Pons (tissue), 1 donor: ENCODE results near the gene SCGB2B2.
A peak's percentile ranks its signal among the peaks of the same experiment; 100 is the strongest.
"Not testable (repeated sequence)": the region's sequence is repeated elsewhere in the genome, so short reads cannot be mapped to it uniquely, and the experiment has no call there.

ENCODE experiments used
- DNase-seq: peaks from one replicate; pipeline ENCODE4 v3.0.0-alpha.2; 2016; ENCODE audit warnings: low spot score

Gene SCGB2B2

DNA sequence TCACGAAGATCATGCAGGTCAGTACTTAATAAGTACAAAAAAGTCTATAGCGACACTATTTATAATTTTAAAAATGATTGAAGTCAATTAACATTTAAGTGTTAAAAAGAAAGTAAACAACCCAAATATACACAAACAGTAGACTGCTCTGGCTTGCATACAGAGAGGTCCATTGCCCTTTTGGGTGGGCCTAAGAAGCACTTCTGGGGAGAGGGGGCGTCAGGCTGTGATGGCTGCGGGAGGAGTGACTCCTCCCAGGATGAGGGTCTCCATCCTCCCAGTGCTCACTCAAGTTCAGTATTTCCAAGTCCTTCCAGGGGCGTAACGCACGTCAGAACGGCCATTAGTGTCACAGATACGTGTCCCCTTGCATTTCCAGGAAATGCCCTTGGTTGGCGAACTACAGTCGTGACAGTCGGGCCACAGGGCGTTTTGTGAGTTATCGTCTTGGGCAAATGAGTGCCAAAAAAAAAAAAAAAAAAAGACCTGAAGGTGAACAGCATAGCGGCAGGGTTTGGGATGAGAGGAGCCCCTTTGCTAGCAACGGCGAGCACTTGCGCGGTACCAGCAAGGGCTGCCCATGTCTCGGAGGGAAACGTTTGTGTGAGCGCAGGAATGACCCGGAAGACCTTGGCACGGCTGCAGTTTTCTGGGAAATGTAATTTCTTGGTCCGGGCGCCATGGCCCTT is at the start of gene SCGB2B2:
SCGB2B2 (minus strand) TSS at position 463 of the 689 bp plus-strand sequence. CDS start 82,596 bp downstream, outside the sequence.
- DNase-seq = no peak

DNA sequence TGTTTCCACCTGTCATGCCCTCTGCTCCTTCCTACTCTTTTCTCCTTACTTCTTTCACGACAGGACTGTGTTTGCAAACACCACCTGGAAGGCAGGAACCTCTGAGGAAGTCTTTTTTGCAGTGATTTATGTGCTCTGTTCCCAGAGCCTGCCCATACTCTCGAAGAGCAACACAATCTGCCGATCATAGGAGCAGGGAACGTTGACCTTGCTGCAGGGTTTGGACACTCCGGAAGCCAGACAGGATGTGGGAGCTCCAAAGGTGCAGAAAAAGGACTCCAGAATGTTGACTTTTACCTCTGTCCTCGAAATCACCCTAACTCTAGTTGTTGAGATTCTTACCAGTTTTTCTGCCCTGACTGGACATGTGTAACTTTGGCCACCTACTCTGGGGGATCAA is 48.4 kb upstream of the SCGB2B2 start:
- DNase-seq = no peak

- no peak for DNase-seq
Observed at GRCh38 chr19:34722353-34722752, 45.4 kb upstream of the SCGB2B2 start.

DNA sequence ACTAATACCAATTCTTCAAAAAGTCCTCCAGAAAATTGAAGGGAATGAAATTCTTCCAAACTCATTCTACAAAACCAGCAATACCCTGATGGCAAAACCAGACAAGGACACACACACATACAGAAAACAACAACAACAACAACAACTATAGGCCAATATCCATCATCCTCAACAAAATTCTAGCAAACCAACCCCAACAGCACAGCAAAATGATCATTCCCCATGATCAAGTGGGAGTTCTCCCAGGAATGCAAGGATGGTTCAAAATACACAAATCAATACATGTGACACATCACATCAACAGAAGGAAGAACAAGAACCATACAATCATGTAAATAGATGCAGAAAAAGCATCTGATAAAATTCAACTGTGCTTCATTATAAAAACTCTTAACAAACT is 38.4 kb upstream of the SCGB2B2 start:
- DNase-seq = no peak

DNA sequence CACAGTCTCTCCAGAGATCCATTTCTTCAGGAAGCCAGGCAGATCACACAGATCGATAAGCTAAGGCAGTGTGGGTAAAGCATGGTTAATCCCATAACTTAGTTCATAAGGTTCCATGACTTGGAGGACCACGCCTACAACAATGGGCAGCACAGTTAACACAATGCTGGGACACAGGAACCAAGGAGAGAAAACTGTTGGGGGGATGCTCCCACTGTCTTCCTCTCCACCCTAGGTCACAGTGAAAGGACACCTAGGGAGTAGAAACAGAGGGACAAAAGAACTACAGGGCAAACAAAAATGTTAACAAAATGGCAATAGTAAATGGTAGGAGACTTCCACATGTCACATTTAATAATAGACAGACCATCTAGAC is 36.3 kb upstream of the SCGB2B2 start:
- DNase-seq = no peak

DNA sequence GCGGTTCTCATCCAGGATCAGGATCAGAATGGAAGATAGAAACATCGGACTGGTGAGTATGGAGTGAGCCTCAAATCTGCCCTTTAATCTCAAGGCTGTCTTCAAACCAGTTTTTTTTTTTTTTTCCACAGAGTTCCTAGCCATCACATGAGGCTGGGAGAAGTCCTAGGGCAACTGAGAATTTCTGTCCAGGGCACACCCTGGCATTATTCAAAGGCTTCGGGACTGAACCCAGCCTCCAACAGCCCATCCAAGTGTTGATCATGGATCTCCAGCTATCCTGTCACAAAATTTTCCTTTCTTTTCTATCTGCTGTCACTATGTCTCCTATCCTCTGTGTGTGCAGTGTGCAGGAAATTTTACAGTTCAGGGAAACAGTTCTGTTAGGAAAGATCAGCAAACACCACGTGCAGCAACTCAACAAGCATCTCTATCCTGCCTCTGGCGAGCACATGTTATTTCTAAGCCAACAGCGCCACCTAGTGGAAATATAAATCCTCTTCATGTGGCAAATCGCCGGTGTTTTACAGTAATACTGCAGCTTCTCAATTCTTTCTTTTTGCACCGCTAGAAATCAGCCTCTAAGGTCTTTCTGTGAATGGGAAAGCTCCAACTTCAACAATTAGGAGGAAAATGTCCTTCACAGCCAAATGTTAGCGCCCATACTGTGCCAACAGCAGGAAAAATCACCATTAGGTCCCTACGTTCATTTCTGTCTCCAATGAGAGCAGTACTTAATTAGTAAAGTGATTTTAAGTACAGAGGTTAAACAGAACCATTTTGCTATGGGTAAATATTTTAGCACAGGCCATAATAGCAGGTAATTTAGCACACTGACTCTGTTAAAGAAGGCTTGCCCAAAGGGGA is 35.7 kb upstream of the SCGB2B2 start:
- peak; percentile 83 for DNase-seq

DNA sequence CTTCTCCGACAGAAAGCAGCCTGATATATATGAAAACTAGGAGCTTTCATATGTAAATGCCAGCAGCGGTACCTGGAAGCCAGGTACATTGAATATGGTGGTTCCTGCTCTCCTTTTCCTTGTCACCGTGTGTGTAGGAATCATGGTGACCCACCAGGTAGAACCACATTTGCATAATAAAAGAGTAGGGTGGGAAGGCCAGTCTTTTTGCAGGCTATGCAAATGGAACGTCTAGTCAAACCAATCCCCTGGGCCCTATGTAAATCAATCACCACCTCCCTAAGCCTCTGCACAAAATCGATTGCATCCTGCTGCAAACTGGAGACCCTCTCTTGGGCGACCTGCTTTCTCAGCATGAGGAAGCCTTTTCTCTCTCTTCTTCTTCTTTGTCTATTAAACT is 34.9 kb upstream of the SCGB2B2 start:
- DNase-seq = no peak

DNA sequence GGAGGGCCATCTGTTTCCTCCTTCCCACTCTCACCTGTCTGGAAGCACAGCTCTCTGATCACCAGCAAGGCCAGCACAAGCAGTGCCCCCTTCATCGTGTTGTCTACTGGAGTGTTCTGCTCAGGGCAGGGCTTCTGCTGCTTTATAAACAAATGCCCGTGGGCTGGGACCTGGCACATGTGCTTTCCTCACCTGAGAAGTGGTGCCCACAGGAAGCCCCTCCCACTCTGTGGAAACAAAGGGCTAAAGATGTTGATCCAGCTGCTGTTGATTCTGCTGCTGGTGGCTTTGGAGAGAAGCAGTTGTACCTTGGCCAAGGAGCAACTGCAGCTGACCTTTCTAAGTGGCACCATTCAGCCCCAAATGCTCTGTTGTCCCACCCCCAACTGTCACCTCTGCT is 30.7 kb upstream of the SCGB2B2 start:
- no peak for DNase-seq

- no peak for DNase-seq
Observed at GRCh38 chr19:34692549-34692948, 15.6 kb upstream of the SCGB2B2 start.

DNA sequence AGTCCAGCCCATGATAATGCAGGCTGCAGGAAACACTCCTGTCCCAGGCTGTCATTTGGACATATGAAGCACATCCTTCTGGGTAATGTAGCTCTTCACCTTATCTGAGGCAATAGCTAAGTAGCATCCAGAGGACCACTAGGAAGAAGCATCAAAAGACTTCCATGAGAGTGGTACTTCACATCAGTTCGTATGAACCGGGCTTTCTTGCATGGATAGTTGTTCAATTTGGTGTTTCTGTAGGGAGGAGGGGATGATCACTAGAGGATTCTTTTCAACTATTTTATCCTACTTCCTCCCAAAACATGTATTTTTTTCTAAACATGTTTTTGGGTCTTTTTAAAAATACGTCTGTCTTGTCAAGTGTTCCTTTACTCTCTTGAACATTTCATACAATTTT is 13.4 kb upstream of the SCGB2B2 start:
- no peak for DNase-seq

DNA sequence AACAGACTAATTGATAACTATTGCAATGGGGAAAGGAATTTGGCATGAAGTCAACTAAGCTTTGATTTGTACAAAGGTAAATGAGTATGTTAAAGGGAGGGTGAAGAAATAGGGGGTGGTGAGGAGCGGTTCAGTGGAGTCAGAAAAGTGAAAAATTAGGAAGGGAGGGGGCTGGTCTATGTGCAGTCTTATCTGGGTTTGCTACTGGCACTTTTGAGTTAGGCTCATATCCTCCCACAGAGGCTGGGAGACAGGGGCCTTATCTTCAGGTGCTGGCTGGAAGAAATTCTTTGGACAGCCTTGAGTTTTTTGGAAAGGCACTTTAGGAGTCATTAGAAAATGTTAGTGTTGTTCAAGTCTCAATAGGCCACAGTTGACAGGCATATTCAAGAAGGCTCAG is 11.6 kb upstream of the SCGB2B2 start:
- no peak for DNase-seq

DNA sequence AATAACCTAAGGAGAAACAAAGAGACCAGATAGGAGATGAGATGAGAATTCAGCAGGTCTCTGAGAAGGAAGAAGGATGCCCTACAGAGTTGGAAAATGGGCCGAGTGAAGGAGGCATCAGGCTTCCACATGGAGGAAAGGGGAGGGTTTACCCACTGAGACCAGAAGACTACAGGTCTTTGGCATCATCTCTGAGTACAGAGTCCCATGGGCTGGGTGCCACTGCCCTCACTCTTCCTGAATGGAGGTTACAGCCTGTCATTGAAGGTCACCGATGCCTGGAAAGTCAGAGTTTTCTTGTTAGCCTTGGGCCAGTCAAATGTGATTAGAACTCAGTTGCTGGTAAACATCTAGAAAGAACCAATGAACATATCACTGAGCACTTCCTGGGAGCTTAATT is 10.4 kb upstream of the SCGB2B2 start:
- DNase-seq = no peak

- DNase-seq = no peak
Observed at GRCh38 chr19:34686455-34686854, 9.5 kb upstream of the SCGB2B2 start.

- not testable (repeated sequence) for DNase-seq
Observed at GRCh38 chr19:34685266-34685665, 8.3 kb upstream of the SCGB2B2 start.

- no peak for DNase-seq
Observed at GRCh38 chr19:34681478-34681877, 4.5 kb upstream of the SCGB2B2 start.

DNA sequence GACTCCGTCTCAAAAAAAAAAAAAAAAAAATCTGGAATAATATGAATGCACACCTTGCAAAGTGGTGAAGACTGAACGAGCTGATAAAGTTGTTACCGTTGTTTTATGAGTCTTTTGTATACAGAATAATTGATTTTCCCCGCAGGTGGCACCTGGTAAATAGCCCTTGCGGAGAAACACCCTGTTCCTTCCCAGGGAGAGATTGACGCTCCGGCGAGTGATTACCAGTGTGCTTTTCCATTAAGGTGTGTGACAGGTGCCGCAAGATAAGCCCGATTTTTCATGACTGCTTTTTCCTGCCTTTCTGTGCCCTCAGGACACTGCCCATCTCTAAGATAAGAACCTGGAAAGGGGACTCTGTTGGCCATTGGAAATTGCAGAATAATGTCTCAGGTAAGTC is 1.5 kb upstream of the SCGB2B2 start:
- no peak for DNase-seq

- DNase-seq = no peak
Observed at GRCh38 chr19:34678085-34678412, 1.1 kb upstream of the SCGB2B2 start.

DNA sequence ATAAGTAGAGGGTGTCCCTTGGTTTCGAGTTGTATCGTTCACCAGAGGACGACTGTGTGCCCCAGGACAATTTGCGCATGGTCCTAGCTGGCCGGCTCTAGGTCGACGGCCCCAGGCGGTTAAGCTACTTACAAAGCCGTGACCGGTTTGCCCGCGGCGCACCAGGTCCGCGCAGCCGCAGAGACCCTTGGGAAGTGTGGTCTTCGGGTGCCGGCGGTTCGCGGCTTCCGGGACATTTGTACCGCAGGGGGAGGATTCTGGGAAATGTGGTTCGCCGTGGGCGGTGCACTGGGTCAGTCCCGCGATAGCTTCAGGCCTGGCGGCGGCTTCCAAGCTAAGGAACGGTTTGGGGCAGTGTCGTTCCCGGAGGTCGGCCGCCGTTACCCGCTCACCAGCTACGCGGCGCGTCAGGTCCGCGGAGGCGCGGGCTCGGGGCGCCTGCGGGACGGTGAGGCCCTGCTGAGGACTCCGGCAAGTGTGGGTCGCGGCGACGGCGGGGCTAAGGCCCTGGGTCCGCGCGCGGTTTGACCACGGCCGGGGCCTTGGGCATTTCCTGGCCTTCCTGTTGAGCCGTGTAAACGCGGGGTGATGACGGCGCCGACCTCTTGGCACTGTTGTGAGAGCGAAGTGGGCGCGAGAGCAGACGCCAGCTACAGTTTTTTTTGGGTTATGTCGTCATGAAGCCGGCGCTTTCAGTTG is 576 bp upstream of the SCGB2B2 start, which contains the start of gene ZNF302:
ZNF302 (plus strand) TSS at position 293 of the 699 bp plus-strand sequence. CDS start 1,127 bp downstream, outside the sequence.
- peak; percentile 96 for DNase-seq

DNA sequence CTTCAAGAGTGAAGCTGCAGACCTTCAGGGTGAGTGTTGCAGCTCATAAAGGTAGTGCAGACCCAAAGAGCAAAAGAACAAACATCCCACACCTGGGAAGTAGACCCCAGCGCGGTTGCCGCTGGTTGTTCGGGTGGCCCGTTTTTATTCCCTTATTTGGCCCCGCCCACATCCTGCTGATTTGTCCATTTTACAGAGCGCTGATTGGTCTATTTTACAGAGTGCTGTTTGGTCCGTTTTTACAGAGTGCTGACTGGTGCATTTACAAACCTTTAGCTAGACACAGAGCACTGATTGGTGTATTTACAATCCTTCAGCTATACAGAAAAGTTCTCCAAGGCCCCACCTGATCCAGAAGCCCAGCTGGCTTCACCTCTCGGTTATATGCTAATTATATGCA is 1.0 kb downstream of the SCGB2B2 start:
- no peak for DNase-seq

DNA sequence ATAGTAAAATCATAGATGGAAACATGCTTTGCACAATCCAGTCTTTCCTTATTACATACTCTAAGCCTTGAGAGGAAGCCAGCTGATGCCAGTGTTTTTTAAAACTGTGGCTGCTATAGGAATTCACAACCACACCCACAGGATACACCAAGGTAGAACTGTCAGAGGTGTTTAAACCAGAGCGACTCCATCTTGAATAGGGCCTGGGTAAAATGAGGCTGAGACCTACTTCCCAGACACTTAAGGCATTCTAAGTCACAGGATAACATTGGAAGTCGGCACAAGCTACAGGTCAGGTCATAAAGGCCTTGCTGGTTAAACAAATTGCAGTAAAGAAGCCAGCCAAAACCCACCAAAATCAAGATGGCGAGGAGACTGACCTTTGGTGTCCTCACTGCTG is 1.7 kb downstream of the SCGB2B2 start:
- DNase-seq = no peak

DNA sequence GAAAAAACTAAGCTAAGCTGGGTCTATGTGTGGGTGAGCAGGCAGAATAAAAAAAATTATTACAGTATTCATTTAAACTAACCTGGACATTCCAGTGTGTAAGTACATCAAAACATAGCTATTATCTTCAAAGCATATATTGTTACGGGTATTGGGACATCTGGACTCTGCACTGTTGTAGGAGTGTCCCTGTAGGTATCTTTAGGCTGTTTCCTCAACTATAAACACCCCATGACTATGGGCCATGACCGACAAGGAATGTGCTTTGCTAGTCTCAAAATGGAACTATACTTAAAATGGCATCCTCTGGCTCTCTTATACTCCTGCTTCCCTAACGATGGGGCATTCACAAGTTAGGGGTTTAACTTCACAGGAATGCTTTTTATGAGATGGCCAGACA is 3.4 kb downstream of the SCGB2B2 start:
- DNase-seq = no peak

DNA sequence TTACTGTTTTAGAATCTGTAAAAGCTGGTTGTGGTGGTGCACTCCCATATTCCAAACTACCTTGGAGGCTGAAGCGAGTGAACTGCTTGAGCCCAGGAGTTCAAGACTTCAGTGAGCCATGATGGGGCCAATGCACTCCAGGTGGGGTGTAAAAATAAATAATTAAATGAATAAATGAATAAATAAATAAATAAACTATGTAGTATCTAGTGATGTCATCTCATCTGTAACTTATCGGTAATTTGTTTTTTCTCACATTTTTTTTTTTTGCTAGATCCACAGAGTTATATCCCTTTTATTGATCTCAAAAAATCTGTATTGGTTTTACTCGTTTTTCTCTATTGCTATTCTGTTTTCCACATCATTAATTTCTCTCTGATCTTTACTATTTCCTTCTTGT is 5.0 kb downstream of the SCGB2B2 start:
- DNase-seq = no peak

GRCh38 chr19:34669305-34669704 is 7.7 kb downstream of the SCGB2B2 start:
- DNase-seq = no peak
